Stimulated activated CD8-positive, alpha-beta memory T cell treated with anti-CD3 and anti-CD28 coated beads, Interleukin-15, amount 100 ng/mL, for 24 hours (primary cell): Measurements from ENCODE around the gene SAE1.
"Not testable (repeated sequence)": the region's sequence is repeated elsewhere in the genome, so short reads cannot be mapped to it uniquely, and the experiment has no call there.

Source experiments
- DNase-seq: peaks from one replicate; pipeline ENCODE4 v3.0.0-alpha.2; 2020; ENCODE audit warnings: low read depth

Gene SAE1

DNA sequence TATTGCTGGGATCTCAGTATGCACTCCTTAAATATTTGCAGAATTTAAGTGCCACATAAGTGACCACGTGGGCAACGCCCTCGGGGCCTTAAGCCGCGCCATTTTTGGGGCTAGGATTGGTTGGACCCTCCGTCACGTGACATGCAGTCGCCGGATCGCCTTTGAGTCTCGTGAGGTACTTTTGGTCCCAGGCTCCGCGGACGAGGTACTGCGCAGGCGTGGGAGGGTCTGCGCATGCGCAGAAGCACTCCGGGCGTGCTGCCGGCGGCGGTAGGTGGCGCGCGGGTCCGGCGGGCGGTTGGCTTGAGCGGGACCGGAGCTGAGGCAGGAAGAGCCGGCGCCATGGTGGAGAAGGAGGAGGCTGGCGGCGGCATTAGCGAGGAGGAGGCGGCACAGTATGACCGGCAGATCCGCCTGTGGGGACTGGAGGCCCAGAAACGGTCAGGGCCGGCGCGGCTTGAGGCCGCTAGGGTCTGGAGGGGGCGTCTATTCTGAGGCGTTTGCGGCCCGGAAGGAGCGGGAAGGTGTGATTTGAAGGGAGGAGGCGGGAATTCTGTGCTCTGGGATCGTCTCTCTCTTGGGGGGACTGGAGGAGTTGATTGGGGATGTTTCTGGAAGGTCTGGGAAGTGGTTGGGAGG lies at the start of gene SAE1:
SAE1 (plus strand) TSS at position 247 of the 639 bp plus-strand sequence; CDS start at position 343, 96 bp downstream.
- DNase-seq, result peak; percentile 86

DNA sequence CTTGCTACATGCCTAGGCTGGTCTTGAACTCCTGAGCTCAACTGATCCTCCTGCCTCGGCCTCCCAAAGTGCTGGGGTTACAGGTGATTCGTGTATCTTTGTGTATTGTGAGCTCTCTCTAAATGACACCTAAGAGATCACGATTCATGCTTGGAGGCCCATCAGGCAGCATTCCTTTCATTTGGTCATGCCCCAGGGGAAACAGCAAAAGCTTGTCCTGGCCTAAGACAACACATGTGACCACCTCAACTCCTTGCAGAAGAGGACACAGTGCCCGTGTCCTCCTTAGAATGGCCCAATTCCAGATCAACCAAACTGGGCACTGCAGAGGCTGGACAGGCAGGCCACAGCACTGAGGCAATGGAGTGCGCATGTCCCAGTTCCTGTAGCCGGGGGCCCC lies 49.5 kb upstream of the SAE1 start:
- DNase-seq, result no peak

- DNase-seq, result no peak
Observed at GRCh38 chr19:47082493-47082892, 48.1 kb upstream of the SAE1 start.

DNA sequence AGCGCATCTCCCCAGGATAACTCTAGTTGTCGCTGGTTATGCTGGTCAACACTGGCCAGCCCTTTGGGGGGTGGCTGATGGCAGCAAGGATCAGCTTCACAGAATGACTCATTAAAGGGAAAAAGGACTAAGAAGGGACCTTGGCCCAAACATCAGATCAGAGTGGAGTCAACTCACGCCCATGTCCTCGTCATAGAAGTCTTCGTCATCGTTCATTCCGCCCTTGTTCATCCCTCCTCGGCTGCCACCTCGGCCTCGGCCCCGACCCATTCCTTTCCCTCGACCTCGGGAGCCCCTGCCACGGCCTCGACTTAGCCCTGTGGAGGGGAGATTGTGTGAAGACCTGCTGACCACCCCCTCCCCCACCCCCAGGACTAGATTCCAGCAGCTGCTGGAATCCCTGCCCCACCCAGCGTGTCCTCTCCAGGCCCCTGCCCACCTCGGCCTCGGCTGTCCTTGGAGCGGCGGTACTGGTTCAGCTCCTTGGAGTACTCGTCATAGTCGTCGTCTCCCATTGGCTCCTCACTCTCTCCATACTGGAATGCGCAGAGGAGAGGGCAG lies 45.7 kb upstream of the SAE1 start:
- DNase-seq, result no peak

DNA sequence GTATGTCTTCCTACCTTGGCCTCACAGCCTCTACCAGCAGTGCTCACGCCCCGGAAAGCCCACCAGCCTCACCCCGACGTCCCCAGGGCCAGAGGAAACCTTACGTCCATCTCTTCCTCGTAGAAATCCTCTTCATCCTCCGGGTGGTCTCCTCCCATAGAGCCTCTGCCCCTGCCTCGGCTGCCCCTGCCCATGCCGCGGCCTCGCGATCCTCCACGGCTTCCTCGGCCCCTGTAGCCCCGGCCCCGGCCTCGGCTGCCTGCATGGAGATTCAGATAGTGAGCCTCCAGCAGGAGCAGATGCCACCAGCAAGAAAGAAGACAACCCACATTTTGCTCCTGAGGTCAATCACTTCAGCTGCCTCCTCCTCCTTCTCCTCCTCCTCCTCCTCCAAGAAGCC lies 44.4 kb upstream of the SAE1 start:
- no peak for DNase-seq

DNA sequence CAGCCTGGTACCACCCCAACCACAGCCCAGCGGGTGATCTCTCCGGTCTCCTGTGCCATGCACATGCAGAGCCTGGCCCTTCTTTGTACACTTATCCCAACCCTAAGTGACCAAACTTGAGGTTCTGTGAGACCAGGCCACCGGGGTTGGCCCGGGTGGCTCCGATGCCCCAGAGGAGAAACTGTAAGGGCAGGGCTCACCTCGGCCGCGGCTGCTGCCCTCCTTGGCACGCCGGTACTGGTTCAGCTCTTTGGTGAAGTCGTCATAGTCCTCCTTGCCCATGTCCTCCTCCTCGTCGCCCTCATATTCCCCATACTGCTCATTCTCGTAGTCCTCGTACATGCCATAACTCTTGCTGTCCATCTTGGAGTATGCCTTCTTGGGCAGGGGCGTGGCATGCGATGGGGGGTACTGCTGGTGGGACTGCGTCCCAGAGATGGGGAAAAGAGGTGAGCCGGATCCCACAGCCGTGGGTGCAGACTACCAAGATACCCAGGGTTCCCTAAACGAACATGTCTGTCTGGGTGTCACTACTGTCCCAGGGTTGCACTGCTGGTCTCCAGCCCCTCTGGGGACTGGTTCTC lies 40.8 kb upstream of the SAE1 start:
- no peak for DNase-seq

- no peak for DNase-seq
Observed at GRCh38 chr19:47093254-47093653, 37.4 kb upstream of the SAE1 start.

DNA sequence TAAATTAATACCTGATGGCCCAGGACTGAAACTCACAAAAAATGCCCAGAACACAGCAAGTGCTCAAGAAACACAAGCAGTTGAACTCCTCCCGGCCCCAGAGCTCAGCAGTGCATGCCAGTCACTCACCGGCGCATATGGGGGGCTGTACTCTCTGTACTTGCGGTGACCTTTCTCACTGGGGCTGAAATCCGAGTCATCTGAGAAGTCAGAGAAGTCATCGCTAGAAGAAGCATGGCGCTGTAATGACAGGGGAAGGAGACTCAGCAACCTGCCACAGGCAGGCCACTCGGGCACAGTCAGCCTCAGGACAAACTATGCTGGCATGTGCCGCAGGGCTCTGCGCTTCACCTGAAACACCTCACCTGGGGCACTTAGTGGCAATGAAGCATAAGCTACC lies 36.8 kb upstream of the SAE1 start:
- DNase-seq, result no peak

DNA sequence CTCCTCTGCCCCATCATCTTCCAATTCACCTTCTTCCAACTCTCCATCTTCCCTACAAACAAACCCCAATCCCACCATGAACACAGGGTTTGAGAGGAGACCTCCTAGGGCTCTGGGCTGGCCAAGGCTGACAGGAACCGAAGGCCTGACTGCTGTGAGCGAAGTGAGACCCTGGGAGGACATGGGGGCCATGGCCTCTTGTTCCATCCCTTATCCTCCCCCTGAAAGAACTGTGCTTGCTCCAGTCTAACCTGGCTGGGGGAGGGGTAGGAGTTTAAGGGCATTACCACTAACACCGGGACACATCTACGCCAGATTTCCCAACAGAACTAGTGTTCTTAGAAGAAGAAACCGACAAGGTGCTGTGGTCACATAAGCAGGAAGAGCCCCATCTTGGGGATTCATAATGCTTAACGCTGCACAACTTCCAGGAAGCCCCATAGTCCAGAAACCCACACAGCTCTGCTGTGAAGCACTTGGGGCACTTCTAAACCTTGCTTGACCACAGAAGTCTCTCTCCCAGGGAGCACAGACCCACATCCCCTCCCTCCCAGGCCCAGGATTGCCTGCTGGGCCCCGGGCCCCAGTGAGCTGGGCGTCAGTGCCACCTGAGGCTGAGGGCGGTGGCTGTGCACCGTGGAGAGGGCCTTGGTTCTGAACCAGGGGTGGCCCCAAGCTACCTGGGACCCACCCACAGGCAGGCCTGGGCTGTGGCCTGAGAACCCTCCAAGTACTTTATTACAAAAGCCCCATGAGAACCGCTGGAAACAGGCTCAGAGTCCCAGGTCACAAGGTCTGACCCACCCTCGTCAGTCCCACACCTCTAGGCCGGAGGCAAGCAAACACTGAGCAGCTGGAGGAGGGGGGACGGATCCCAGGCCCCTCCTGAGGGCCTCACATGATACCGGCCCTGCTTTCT lies 35.8 kb upstream of the SAE1 start:
- no peak for DNase-seq

DNA sequence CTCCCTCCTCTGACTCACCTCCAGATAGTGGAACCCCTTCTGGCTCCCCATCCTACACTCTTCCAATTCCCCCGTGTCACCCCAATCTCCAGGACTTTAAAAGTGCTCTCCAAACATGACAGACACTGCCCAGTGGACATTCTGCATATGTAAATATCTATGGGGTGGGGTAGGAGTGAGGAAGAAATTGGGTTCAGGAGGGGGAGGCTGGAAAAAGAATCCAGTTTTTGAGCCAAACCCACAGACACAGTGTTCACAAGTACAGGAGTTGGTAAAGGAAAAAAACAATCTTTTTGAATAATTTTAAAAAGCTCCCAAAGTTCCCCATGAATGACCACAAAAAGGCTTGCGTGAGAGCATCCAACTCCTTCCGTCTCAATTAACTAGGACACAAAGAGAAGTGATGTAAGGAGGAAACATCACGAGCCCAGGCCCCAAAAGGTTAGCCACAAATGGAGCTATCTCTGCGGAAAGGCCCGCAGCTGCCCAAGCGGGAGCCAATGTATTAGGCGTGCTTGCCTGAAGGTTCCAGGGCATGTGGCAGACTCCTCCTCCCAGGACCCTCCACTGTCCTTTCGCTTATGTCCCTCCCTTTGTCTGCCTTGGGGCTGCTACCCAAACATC lies 35.0 kb upstream of the SAE1 start:
- DNase-seq, result no peak

DNA sequence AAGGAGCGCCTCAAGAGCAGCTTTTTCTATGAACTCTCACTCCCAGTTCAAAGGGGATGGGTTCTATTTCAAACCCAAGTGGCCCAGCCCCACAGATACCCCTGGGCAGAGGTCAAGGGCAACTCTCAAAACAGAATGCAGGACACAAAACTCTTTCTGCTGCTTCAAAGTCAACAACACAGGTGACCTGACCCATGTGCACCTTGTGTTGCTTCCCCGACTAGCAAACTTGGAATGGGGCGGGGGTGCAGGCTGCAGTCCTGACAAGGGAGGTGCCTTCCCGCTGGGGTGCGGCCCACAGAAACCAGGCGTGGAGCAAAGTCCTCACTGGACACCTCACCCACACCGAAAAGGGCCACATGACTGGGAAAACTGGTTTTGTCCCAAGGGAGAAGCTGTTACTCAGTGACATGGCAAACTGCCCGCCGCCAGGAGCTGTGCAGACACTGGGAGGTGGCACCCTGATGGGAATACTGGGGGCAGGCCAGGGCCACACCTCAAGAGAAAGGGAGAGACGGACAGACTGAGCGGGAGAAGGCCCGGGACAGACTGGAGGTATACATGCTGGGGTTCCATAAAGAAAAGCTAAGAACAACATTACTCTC lies 34.4 kb upstream of the SAE1 start:
- DNase-seq, result no peak

DNA sequence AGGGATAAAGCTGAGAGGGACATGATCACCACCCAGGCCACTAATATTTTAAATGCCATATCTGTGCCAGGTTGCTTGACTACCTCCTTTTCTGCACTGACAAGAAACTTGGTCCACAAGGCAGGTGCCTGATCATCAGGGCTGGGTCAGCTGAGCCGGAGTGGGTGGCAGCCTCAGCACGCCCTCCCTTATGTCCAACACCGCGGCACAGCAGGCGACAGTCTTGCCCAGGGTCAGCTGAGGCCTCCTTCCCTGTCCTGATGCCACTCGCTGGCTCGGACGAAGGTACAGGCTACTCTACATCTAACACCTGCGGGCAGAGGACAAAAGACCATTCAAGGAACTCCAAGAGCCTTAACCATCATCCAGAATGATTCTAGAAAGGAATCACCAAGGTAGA lies 33.9 kb upstream of the SAE1 start:
- no peak for DNase-seq

DNA sequence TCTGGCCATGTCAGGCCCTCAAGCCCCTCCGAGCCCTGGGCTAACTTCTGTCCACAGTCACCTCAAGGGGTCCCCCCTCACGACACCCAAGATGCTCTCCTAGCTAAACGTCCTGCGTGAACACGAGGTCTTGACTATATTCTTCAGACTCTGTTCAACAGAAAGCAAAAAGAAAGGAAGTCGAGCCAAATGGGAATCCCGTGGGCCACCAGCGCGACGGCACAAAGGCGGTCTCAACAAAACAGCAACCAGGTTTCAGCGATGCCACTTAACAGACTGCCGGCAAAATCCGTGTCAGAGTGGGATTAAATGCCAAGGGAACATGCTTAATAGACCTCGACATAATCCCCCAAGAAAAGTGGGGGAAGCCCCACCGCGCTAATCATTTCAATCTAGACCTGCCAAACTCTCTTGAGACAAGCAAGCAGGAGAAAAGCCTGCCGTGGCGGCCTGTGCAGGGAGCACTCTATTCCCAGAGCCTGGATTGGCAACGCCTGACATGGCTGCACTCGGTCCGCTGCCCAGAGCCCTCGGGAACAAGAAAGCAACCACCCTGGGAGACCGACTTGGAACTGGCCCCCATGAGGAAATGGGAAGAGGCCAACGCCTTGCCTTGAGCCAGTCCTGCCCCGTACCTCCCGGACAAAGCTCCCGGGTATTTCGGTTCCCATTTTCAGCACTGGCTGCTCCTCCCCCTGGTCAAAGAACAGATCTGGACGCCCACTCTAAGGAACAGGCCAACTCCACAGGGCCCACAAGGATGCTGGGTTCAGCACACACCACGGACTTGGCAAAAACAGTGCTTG lies 33.0 kb upstream of the SAE1 start:
- DNase-seq, result no peak

DNA sequence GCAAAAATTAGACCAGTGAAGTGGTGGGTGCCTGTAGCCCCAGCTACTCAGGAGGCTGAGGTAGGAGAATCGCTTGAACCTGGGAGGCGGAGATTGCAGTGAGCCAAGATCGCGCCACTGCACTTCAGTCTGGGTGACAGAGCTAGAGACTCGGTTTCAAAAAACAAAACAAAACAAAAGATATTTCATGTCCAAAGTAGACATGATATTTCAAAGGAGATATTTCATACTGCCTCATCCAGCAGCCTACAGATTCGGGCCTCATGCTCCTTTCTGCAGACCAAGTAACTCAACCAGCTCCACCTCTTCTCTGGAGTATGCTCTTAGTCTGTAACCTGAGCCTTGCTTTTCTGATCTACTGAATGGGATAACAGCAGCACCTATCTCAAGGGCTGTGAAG lies 32.0 kb upstream of the SAE1 start:
- no peak for DNase-seq

DNA sequence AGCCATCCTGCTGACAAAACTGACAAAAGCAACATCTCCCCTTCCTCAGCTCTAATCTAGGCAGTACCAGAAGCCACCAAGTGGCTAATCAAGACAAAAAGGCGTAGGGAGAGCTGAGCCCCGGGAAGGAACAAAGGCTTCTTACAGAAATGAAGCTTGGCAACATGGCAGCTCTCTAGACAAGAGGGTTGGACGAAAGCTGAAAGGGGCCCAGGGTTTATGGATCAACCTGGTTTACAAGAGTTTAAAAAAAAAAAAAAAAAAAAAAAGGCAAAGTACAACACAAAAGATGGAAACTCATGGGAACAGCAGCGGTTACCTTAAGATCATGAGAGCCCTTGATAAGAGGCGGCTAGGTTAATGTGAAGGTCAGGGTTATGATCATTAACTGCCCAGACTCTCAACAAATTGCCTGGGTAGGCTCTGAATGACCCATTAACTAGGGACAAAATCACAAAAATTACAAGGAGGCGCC lies 31.0 kb upstream of the SAE1 start:
- DNase-seq, result no peak

DNA sequence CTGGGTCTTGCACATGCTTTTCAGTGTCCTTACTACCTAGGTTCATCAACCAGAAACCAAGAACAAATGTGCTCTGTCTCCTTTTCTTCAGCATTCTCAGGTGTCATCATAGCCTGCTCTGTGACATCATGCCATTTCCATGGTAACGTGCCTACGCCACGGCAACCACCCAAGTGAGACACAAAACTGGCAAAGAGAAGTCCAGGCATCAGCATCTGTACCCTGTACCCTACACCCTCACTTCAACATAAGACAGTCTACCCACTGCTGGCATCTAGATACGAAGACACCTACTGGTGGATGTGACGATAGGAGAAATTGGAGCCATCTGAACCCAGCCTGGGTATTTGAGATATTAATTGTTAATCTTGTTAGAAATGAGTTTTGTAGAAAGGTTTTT lies 30.3 kb upstream of the SAE1 start:
- DNase-seq, result no peak

DNA sequence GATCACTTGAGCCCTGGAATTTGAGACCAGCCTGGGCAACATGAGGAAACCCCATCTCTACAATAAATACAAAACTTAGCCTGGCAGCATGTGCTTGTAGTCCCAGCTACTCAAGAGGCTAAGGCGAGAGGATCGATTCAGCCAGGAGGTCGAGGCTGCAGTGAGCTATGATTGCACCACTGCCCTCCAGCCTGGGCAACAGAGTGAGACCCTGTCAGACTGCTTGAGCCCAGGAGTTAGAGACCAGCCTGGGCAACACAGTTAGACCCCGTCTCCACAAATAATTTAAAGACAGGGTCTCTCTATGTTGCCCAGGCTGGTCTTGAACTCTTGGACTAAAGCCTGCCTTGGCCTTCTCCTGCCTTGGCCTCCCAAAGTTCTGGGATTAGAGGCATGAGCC lies 29.5 kb upstream of the SAE1 start:
- DNase-seq, result not testable (repeated sequence)

GRCh38 chr19:47102346-47103060 lies 28.1 kb upstream of the SAE1 start:
- no peak for DNase-seq

DNA sequence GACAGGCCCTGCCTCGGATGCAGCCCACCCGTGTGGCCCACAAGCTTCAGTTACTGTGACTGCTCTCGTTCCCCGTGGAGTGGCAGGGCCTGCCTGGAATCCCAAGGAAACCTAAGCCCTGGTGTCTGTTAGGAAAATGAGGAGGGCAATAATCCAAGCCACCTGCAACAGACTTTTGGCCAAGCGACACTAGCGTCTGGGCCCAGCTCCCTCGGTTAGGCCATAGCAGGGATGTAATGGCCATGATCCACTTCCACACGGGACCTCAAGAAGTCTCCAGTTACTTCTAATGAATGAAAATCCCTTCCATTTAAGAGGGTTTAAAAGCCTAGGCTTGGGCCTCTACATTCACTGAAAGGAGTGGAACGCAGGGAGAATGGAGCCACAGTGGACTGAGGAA lies 26.0 kb upstream of the SAE1 start:
- DNase-seq, result no peak

DNA sequence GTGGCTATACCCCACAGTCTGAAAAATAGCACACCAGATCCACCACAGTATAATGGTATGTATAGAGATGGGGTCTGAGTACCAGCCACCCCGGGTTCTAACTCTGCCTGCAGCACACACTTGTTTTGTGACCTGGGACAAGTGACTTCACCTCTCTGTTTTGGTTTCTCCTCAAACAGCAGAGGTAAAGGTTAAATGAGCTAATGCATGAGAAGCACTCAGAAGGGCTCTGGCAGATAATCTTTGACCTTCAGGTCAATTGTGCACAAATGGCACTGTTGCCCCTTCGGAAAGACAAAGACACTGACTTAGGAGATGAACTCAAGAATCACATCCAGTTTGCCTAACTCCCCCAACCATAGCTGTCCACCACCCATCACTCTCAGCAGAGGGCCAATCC lies 24.8 kb upstream of the SAE1 start:
- DNase-seq, result no peak
